ENCODE measurements around the gene ISCU.

DNA sequence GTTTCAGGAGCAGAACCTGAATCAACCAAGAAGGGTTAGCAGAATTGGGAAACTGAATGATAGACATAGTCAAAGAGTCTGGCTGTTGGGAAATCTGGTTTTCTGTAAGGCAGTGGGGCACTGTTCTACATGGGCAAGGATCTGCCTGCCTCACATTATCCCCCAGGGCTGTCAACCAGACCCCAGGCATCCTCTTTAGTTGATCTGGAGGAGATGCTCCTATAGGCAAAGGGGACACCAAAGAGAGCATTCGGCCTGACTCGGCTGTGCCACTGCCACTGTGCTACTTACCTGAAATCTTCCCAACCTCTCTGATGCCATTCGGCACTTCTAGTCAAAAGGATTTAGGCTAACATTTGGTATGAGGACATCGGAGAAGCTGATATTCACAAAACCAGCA, 4.1 kb downstream of the ISCU start:
- TF ChIP-seq, protein P1, sequence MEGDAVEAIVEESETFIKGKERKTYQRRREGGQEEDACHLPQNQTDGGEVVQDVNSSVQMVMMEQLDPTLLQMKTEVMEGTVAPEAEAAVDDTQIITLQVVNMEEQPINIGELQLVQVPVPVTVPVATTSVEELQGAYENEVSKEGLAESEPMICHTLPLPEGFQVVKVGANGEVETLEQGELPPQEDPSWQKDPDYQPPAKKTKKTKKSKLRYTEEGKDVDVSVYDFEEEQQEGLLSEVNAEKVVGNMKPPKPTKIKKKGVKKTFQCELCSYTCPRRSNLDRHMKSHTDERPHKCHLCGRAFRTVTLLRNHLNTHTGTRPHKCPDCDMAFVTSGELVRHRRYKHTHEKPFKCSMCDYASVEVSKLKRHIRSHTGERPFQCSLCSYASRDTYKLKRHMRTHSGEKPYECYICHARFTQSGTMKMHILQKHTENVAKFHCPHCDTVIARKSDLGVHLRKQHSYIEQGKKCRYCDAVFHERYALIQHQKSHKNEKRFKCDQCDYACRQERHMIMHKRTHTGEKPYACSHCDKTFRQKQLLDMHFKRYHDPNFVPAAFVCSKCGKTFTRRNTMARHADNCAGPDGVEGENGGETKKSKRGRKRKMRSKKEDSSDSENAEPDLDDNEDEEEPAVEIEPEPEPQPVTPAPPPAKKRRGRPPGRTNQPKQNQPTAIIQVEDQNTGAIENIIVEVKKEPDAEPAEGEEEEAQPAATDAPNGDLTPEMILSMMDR (IDR thresholded peaks at IDR 0.05 in 4 of 5, conservative IDR thresholded peaks at IDR 0.05 in 1 of 5), result no peak
- TF ChIP-seq POLR2A (IDR thresholded peaks at IDR 0.05), result no peak

All from gastrocnemius medialis (tissue), 4 donors.